ENCODE measurements around the gene TBCB. TPM values are rescaled to one million over a fixed set of nuclear protein-coding genes. Genes with fewer than 3 reads are reported as not detected.

TBCB gene
- total and polyA plus RNA-seq, 9 of the 15 experiments (the other 6 are each of a cell fraction or from before 2014, with no cell fraction given): 3.5 to 115 (median 58.9) TPM

DNA sequence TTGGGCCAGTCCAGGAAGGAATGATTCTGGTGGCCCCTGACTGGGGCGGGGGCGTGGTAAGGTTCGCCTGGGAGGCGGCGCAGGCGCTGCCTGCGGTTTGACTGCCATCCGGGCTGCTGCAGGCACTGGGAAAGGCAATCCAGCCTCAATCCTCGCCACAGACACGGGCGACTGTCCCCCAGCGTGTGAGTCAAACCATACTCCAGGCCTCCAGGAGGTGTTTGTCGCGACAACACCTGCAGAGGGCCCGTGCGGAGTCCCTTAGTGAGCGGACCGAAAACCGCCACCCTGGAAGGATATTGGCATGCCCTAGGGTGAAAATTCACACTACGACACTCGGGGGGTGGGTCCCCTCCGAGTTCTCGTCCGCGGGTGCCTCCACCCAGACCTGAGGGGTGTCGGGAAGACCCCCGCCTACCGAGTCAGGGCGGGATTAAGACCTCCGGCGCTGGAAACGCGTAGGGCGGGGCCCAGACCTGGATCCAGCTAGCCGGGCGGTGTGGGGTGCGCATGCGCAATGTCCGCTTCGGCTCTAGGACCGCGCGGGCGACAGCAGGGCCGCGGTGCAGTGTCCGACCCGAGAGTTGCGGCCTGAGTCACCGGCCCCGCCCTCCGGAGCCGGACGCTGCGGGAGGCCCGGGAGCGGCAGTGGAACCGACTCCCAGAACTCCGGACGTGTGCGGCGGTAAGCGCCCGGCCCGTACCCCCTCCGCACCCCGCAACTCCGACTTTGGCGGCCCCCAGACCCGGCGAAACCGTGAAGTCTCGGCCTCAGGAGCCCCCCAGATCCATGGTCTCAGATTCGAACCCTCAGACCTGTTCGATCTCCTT is 24.4 kb downstream of the TBCB start, which contains the start of gene CAPNS1 (continued):
- TF ChIP-seq TCF3 (CRISPR knock-in tag; IDR thresholded peaks at IDR 0.05) (no peak; the same call in 1 of the 2 replicates), ZNF384 (IDR thresholded peaks at IDR 0.05; ENCODE audit: low read depth, low read length) (no peak), HEY1 (CRISPR knock-in tag; IDR thresholded peaks at IDR 0.05; ENCODE audit: borderline replicate concordance) (no peak), ZKSCAN8 (CRISPR knock-in tag; IDR thresholded peaks at IDR 0.05) (no peak), GATAD2B (IDR thresholded peaks at IDR 0.05; ENCODE audit: borderline replicate concordance) (peak; percentile 80), TAL1 (IDR thresholded peaks at IDR 0.05) (no peak), ZNF766 (CRISPR knock-in tag; conservative IDR thresholded peaks at IDR 0.05) (no peak; the same call in 1 of the 2 replicates), NR4A1 (CRISPR knock-in tag; IDR thresholded peaks at IDR 0.05) (no peak), NR4A1 (tag; IDR thresholded peaks at IDR 0.05) (0 out of 2 replicates have a peak, but pooled peaks have one; percentile 59), HDAC1 (IDR thresholded peaks at IDR 0.05) (peak in 1 of 2 experiments; percentile 28; a peak in 2 of 4 replicates), ETV1 (tag; conservative IDR thresholded peaks at IDR 0.05; ENCODE audit: low read depth) (peak; percentile 72; the same call in 1 of the 2 replicates), SREBF2 (CRISPR knock-in tag; IDR thresholded peaks at IDR 0.05) (no peak)
- TF ChIP-seq, protein P1, sequence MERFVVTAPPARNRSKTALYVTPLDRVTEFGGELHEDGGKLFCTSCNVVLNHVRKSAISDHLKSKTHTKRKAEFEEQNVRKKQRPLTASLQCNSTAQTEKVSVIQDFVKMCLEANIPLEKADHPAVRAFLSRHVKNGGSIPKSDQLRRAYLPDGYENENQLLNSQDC (CRISPR knock-in tag; IDR thresholded peaks at IDR 0.05): no peak; the same call in 1 of the 2 replicates
- TF ChIP-seq, protein P2, sequence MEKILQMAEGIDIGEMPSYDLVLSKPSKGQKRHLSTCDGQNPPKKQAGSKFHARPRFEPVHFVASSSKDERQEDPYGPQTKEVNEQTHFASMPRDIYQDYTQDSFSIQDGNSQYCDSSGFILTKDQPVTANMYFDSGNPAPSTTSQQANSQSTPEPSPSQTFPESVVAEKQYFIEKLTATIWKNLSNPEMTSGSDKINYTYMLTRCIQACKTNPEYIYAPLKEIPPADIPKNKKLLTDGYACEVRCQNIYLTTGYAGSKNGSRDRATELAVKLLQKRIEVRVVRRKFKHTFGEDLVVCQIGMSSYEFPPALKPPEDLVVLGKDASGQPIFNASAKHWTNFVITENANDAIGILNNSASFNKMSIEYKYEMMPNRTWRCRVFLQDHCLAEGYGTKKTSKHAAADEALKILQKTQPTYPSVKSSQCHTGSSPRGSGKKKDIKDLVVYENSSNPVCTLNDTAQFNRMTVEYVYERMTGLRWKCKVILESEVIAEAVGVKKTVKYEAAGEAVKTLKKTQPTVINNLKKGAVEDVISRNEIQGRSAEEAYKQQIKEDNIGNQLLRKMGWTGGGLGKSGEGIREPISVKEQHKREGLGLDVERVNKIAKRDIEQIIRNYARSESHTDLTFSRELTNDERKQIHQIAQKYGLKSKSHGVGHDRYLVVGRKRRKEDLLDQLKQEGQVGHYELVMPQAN (IDR thresholded peaks at IDR 0.05; ENCODE audit: borderline replicate concordance): no peak; the same call in 1 of the 2 replicates
- TF ChIP-seq, protein P3, sequence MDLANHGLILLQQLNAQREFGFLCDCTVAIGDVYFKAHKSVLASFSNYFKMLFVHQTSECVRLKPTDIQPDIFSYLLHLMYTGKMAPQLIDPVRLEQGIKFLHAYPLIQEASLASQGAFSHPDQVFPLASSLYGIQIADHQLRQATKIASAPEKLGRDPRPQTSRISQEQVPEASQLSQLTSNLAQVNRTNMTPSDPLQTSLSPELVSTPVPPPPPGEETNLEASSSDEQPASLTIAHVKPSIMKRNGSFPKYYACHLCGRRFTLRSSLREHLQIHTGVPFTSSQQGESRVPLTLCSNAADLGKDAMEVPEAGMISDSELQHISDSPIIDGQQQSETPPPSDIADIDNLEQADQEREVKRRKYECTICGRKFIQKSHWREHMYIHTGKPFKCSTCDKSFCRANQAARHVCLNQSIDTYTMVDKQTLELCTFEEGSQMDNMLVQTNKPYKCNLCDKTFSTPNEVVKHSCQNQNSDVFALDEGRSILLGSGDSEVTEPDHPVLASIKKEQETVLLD (IDR thresholded peaks at IDR 0.05): peak; percentile 98
- TF ChIP-seq, protein P4, sequence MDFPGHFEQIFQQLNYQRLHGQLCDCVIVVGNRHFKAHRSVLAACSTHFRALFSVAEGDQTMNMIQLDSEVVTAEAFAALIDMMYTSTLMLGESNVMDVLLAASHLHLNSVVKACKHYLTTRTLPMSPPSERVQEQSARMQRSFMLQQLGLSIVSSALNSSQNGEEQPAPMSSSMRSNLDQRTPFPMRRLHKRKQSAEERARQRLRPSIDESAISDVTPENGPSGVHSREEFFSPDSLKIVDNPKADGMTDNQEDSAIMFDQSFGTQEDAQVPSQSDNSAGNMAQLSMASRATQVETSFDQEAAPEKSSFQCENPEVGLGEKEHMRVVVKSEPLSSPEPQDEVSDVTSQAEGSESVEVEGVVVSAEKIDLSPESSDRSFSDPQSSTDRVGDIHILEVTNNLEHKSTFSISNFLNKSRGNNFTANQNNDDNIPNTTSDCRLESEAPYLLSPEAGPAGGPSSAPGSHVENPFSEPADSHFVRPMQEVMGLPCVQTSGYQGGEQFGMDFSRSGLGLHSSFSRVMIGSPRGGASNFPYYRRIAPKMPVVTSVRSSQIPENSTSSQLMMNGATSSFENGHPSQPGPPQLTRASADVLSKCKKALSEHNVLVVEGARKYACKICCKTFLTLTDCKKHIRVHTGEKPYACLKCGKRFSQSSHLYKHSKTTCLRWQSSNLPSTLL (IDR thresholded peaks at IDR 0.05): no peak
- TF ChIP-seq, protein P5, sequence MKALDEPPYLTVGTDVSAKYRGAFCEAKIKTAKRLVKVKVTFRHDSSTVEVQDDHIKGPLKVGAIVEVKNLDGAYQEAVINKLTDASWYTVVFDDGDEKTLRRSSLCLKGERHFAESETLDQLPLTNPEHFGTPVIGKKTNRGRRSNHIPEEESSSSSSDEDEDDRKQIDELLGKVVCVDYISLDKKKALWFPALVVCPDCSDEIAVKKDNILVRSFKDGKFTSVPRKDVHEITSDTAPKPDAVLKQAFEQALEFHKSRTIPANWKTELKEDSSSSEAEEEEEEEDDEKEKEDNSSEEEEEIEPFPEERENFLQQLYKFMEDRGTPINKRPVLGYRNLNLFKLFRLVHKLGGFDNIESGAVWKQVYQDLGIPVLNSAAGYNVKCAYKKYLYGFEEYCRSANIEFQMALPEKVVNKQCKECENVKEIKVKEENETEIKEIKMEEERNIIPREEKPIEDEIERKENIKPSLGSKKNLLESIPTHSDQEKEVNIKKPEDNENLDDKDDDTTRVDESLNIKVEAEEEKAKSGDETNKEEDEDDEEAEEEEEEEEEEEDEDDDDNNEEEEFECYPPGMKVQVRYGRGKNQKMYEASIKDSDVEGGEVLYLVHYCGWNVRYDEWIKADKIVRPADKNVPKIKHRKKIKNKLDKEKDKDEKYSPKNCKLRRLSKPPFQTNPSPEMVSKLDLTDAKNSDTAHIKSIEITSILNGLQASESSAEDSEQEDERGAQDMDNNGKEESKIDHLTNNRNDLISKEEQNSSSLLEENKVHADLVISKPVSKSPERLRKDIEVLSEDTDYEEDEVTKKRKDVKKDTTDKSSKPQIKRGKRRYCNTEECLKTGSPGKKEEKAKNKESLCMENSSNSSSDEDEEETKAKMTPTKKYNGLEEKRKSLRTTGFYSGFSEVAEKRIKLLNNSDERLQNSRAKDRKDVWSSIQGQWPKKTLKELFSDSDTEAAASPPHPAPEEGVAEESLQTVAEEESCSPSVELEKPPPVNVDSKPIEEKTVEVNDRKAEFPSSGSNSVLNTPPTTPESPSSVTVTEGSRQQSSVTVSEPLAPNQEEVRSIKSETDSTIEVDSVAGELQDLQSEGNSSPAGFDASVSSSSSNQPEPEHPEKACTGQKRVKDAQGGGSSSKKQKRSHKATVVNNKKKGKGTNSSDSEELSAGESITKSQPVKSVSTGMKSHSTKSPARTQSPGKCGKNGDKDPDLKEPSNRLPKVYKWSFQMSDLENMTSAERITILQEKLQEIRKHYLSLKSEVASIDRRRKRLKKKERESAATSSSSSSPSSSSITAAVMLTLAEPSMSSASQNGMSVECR (CRISPR knock-in tag; IDR thresholded peaks at IDR 0.05): no peak

Measured in K562 (cell line).